ENCODE measurements around the gene ST3GAL6. TPM values are rescaled to one million over a fixed set of nuclear protein-coding genes. Genes with fewer than 3 reads are reported as not detected.

ST3GAL6 gene
- total RNA-seq, 1 donor from 2014 or later = 6.5 TPM

DNA sequence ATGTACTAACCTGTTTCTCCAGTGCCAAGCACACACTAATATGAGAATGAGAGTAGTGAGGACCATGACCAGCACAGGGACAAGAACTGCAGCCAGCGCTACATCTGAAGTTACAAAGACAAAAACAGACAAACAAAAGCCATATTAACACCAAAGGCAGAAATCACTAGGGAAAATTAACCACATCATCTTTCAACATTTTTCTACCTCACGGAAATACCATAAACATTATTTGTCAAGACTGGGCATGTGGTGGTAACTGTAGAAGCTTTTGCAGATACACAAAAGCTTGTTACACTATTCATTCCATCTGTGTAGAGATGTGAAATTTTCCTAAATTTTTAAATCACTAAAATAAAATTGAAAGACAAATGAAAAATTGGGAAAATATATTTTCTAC is 44.9 kb downstream of the ST3GAL6 start:
- H3K4me1 Mint-ChIP-seq (ENCODE audit: unreplicated experiment) = no peaks in the 10 kb centered on the region
- no peaks in the 10 kb centered on the region for H3K9me3 Mint-ChIP-seq (ENCODE audit: unreplicated experiment)

DNA sequence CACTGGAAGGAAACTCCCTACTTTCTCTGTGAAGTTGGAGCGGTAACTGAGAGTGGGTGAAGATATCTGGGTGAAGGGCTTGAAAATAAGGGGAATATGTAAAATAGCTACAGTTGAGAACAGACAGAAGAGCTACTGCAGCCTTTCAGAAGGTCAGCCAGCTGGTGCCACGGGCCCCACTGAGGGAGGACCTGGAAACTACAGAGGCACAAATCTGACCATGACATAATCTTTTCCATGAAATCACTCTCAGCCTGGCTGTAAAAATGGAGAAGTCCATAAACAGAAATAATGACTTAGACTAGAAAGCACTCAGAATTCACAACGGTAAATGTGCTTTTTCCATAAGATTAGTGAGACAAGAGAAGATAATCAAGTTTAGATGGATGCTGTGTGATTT is 46.4 kb downstream of the ST3GAL6 start:
- Mint-ChIP-seq H3K27me3 (ENCODE audit: unreplicated experiment) (no peaks in the 10 kb centered on the region), H3K9me3 (ENCODE audit: unreplicated experiment) (no peaks in the 10 kb centered on the region), H3K36me3 (ENCODE audit: low read depth, unreplicated experiment) (peaks cover 17% of the 10 kb centered on the region), H3K4me3 (ENCODE audit: unreplicated experiment) (no peak overlapping the region), H3K4me1 (ENCODE audit: unreplicated experiment) (no peaks in the 10 kb centered on the region), H3K27ac (ENCODE audit: unreplicated experiment) (no peak overlapping the region)
- TF ChIP-seq, protein P1, sequence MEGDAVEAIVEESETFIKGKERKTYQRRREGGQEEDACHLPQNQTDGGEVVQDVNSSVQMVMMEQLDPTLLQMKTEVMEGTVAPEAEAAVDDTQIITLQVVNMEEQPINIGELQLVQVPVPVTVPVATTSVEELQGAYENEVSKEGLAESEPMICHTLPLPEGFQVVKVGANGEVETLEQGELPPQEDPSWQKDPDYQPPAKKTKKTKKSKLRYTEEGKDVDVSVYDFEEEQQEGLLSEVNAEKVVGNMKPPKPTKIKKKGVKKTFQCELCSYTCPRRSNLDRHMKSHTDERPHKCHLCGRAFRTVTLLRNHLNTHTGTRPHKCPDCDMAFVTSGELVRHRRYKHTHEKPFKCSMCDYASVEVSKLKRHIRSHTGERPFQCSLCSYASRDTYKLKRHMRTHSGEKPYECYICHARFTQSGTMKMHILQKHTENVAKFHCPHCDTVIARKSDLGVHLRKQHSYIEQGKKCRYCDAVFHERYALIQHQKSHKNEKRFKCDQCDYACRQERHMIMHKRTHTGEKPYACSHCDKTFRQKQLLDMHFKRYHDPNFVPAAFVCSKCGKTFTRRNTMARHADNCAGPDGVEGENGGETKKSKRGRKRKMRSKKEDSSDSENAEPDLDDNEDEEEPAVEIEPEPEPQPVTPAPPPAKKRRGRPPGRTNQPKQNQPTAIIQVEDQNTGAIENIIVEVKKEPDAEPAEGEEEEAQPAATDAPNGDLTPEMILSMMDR (IDR thresholded peaks at IDR 0.05; ENCODE audit: unreplicated experiment) = no peak
- no peak for DNase-seq (ENCODE audit: low spot score)

More for the DNA sequence above, 44.9 kb downstream of the ST3GAL6 start:
- peaks cover 17% of the 10 kb centered on the region for H3K36me3 Mint-ChIP-seq (ENCODE audit: low read depth, unreplicated experiment)
- no peak overlapping the region for H3K4me3 Mint-ChIP-seq (ENCODE audit: unreplicated experiment)
- no peak overlapping the region for H3K27ac Mint-ChIP-seq (ENCODE audit: unreplicated experiment)
- TF ChIP-seq, protein P1 (IDR thresholded peaks at IDR 0.05; ENCODE audit: unreplicated experiment) = no peak
- no peak for DNase-seq (ENCODE audit: low spot score)
- H3K27me3 Mint-ChIP-seq (ENCODE audit: unreplicated experiment) = no peaks in the 10 kb centered on the region

DNA sequence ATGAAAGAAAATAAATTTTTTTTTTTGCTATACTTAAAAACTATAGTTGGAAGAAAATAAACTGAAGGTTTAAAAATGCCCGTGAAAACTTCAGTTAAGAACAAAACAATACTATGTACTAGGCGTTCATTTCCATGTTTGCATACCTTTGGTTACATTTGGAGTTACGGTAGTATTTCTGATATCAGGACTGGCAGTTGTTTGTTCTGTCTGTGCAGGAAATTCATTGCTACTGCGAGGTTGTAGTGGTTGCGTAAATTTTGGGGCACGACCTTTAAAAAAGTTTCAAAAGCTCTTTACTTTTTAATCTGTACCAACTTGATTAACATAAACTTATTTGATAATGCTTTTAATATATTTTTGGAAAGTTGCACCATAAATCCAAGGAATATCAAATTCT is 47.9 kb downstream of the ST3GAL6 start:
- H3K4me3 Mint-ChIP-seq (ENCODE audit: unreplicated experiment) = no peak overlapping the region
- H3K27ac Mint-ChIP-seq (ENCODE audit: unreplicated experiment) = no peak overlapping the region
- H3K36me3 Mint-ChIP-seq (ENCODE audit: low read depth, unreplicated experiment) = peaks cover 11% of the 10 kb centered on the region
- DNase-seq (ENCODE audit: low spot score) = no peak
- H3K27me3 Mint-ChIP-seq (ENCODE audit: unreplicated experiment) = no peaks in the 10 kb centered on the region
- H3K9me3 Mint-ChIP-seq (ENCODE audit: unreplicated experiment) = no peaks in the 10 kb centered on the region
- TF ChIP-seq, protein P1 (IDR thresholded peaks at IDR 0.05; ENCODE audit: unreplicated experiment) = no peak
- H3K4me1 Mint-ChIP-seq (ENCODE audit: unreplicated experiment) = no peaks in the 10 kb centered on the region

DNA sequence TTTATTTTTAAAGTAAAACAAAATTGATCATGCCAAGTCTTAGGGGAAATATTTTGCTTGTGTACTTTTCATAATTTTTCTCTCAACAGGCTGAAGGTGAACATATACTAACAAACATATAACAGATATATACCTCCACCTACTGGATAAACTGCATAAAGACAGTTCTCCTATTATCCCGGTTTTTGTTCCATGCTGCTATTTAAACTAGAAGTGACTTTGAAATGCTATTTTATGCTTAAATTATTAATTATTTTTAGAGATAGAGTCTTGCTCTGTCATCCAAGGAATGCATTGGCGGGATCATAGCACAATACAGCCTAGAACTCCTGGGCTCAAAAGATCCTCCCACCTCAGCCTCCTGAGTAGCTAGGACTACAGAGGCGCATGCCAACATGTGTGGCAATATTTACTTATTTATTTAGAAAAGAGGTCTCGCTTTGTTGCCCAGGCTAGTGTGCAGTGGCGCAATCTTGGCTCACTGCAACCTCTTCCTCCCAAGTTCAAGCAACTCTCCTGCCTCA is 49.8 kb downstream of the ST3GAL6 start:
- Mint-ChIP-seq H3K4me3 (ENCODE audit: unreplicated experiment) (no peak overlapping the region), H3K4me1 (ENCODE audit: unreplicated experiment) (no peaks in the 10 kb centered on the region), H3K9me3 (ENCODE audit: unreplicated experiment) (no peaks in the 10 kb centered on the region), H3K27me3 (ENCODE audit: unreplicated experiment) (peaks cover 2% of the 10 kb centered on the region), H3K36me3 (ENCODE audit: low read depth, unreplicated experiment) (peaks cover 2% of the 10 kb centered on the region), H3K27ac (ENCODE audit: unreplicated experiment) (no peak overlapping the region)
- TF ChIP-seq, protein P1 (IDR thresholded peaks at IDR 0.05; ENCODE audit: unreplicated experiment) = peak; percentile 73
- DNase-seq (ENCODE audit: low spot score) = no peak

DNA sequence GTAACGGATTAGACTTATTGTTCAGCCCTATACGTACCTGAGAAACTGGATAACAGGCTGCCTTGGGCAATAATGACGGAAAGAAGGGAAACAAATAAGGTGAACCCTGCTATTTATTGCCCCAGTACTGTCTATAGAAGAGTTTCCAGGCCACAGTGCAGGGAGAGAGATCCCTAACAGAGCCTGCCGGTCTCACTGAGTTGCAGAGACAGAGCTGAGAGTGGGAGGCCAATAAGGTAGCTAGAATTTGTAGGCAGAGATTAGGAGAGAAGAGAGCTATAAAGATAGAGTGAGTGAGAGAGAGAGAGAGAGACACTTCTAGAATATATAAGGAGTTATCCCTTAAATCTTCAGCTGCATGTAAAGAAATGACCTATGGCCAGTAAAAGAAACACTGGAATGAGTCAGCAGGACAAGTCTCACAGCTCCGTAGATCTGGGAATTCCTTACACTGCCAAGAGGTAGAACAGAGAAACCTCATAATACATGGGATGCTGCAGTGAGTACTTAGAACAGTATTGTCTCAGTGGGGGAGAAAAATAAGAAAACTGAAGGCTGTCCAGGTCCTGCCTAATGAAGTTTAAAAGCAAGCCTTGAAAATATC is 51.8 kb downstream of the ST3GAL6 start:
- TF ChIP-seq, protein P1 (IDR thresholded peaks at IDR 0.05; ENCODE audit: unreplicated experiment) = no peak
- Mint-ChIP-seq H3K9me3 (ENCODE audit: unreplicated experiment) (no peaks in the 10 kb centered on the region), H3K4me1 (ENCODE audit: unreplicated experiment) (no peaks in the 10 kb centered on the region), H3K27me3 (ENCODE audit: unreplicated experiment) (peaks cover 2% of the 10 kb centered on the region), H3K4me3 (ENCODE audit: unreplicated experiment) (no peak overlapping the region), H3K27ac (ENCODE audit: unreplicated experiment) (no peak overlapping the region), H3K36me3 (ENCODE audit: low read depth, unreplicated experiment) (peaks cover 4% of the 10 kb centered on the region)
- DNase-seq (ENCODE audit: low spot score) = no peak

All from endothelial cell (in vitro differentiated cells).